ENCODE data around the gene FAM83F.
A peak's percentile ranks its signal among the peaks of the same experiment; 100 is the strongest.

The FAM83F gene

DNA sequence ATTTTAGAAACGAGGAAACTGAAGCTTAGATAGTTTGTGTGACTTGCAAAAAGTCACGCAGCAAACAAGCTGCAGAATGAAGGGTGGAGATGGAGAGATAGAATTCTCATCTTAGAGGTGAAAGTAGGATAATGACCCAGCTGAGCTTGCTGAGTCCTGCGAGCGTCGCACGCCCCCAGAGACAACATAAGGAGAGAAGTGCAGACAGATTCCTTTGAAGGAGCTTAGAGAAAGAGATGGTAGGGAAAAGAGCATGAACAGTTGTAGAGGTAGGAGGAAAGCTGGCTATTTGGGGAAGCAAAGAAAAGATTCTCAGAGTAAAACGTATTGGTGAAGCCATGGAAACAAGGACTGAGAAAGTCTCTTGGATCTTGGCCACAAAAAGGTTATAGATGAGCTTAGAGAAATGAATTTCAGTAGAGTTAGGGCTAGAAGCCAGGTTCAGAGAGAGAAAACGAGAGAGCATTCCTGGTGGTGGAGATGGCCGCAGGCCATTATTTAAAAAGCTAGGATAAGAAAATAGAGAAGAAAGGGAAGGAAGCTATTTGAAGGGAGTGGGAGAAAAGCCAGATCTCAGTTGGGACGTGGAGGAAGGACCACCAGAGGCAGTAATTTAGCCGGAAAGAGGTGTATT lies 44.8 kb downstream of the FAM83F start:
- DNase-seq: no peak

DNA sequence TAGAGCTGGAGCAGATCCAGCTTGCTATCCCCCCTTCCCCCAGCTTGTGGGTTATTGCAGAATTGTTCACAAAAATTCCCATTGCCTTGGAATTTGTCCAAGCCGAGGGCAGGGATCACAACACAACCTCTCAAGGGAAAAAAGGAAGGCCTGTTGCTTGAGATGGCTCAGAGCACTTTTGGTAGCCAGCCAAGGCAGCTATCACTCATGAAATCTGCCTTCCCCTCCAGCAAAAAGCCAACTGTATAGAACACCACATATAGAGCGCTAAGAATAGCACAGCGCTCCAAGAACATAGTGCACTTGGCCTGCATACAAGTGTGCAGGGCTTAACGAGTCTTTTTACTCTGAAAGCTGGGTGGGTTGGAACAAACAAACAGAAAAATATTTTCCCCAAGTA lies 46.2 kb downstream of the FAM83F start:
- no peak for DNase-seq

DNA sequence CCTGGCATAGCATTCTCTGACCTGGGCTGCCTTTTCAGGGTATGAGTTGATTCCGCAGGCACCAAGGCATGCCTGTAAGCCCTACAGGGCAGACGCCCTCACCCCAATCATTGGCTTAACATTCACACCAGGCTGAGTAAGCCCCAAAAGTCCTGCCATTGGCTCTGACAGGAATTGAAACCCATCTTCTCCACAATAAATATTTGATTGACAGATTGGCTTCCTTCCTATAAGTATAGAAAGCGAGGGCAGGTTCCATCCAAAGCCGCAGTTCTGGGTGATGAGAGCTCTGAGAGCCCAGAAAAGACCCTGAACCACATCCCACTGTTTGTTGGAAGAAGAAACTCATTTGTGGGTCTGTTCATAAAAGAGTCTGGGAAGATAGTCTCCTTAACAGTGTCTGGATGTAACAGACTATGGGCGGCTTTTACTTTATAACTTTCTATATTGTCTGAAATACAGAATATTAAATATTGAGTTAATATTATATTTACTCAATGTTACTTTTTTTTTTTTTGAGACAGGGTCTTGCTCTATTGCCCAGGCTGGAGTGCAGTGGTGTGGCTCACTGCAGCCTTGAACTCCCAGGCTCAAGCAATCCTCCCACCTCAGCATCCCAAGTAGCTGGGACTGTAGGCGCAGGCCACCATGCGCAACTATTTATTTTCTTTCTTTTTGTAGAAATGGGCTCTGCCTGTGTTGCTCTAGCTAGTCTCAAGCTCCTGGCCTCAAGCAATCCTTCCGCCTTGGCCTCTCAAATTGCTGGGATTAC lies 46.8 kb downstream of the FAM83F start:
- DNase-seq: no peak

DNA sequence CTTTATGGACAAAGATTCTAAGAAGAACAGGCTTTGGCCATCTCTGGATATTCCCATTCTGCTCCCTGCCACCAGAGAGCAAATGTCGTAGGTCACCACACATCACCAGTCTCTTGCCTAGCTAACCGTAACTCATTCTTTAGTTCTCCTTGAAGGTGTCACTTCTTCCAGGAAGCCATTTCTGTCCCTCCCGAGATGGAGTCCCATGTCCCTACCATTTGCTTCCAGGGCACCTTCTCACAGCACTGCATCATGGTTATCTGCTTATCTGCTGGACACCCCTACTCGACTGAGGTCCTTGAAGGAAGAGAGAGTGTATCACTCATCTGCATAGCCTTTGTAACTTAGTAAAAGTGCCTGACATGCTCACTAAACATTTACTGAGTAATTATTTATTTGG lies 47.6 kb downstream of the FAM83F start:
- DNase-seq: no peak

DNA sequence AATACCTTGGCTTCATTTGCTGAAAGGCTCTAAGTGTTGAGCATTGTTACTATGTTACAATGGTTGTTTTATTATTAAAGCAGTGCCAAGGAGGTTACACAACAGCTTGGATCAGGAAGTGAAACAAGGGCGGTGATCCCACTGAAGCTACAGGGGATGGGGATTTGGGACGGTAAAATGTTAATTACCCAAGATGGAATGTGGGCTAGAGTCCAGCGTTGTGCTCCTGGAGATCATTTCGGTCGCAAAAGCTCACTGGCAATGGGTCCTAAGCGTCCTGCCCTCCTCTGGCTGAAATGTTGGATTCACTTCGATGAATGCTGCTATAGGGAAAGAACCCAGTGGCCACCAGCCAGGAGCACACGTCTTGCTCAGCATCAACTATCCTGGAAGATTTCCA lies 48.3 kb downstream of the FAM83F start:
- DNase-seq: no peak

DNA sequence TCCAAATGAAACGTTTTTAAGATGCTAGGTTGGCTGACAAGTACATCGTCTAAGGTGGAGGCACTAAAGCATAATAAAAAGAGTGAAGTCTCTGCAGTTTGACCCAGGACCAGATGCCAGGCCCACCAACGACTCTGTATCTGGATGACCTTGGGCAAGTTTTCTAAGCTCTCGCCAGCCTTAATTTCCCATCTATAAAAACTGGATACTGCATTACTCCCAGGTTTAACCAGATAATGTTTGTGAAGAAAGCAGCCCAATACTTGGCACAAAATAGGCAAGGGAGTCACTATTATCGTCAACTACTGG lies 49.0 kb downstream of the FAM83F start:
- no peak for DNase-seq

DNA sequence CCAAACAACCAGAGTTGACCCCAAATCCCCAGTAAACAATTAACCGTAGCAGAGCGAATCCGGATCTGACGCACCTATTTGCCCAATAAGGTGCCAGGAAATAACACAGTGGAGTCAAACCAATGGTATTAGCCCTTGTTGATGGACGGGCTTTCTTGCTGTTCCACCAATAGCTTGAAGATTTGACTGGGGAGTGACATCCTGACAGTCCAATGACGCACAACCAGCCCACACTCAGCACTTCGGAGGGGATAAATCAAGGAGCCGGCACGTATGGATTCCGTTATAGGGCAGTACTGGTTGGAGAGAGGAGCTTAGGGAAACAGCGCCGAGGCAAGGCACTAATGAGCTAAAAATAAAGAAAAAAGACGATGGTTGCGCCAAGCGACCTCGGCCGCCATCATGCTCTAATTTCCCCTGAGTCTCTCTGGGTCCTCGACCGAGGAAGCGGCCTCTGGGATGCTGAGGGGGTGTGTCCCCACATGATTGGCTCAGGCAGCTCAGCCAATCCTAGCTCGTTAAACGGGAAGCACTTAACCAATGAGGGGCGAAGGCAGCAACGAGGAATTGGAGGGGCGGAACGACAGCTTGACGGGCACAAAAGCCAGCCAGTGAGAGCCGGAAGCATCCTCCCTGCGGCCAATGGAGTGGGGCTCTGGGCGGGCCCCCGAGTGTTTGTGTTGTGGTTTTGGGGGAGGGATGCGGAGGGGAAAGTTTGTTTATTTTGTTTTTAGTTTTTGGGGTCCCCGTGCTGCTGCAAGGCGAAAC lies 49.5 kb downstream of the FAM83F start:
- peak; percentile 98 for DNase-seq

DNA sequence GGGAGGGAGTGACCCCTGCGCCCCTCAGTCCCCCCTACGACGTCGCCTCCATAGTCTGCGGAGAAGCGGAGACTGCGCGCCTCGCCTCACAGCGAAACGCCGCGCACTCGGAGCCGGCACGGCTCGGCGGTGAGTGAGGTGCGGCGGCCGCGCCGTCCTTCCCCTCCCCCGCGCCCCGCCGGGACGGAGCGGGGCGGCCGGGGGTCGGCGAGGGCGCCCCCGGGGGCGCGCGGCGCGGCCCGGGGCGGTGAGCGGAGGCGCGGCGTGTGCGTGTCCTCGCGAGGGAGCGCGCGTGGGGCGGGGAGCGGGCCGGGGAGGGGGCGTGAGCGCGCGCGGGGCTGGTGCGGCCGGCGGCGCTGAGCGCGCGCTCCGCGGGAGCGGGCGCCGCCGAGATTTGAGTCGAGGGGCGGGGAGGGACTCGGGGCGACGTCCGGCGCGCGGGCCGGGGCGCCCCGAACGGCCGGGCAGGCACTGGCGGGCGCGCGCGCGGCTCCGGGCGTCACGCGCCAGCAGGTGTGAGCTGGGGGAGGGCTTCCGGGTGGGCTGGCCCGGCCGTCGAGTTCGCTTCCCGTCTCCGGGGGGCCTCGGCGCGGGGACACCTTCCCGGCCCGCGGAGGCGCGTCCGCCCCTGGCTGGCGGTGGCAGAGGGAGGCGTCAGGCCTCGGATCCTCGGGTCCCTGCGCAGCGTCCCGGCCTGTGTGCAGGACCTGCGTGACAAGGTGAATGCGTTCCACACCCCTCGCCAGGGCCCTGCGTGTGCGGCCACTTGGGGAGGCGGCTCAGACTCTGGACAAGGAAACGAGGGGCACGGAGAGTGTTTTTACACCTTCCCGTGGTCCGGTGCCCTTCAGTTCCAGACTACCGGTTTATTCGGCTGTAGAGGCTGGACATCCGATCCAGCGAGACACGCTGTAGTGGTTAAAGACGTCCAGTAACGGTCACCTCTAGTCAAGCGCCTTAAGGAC lies 50.4 kb downstream of the FAM83F start:
- peak; percentile 70 for DNase-seq

DNA sequence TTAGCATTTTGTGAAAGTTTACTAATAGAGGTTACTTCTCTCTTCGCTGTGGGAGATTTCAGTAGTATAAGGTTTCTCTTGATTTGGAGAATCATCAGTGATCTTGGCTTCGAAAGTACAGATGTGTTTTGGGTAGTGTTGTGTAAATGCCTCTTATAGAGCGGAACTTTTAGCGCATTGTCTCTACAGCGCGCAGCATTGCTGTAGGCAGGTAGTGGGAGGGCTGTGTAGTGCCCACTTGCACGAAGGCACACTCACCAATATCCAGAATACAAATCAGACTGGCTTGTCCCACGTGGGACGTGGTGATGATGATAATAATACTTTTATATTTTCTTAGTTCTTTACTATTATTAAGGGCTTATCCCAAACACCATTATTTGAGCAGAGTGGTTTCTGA lies 51.4 kb downstream of the FAM83F start:
- DNase-seq: no peak

DNA sequence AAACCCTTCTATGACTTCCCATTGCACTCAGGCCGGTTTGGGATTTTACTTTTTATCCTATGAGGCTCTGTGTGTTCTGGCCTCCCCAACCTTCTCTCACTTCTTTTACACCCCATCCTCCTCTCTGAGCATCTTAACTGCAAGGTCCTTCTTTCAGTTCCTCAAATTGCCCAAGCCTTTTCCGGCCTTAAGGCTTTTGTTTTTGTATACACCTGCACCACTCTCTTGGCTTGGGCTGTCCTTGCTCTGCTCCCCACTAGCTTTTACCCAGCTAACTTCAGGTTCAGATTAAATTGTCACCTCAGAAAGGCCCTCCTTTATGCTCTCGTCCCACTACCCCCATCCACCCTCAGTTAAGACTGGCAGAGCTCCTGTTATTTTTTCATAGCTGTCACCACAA lies 55.5 kb downstream of the FAM83F start:
- DNase-seq: no peak

DNA sequence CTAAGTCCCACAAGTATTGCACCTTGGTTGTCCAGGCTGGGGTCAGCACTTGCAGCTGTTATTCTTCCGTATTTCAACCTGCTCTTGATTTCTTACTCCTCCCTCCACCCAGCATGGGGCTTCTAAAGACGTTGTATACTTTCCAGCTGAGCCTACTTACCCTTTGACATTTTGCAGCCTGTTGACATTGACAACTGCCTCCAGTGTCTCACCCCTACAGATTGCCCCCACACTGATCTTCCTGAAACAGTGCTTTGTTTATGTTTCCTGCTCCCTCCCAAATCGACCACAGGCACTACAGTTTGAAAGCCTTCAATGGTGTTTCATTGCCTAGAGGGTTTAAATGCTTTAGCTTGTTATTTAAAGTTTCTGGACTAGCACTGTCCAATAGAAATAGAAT lies 56.6 kb downstream of the FAM83F start:
- DNase-seq: no peak

DNA sequence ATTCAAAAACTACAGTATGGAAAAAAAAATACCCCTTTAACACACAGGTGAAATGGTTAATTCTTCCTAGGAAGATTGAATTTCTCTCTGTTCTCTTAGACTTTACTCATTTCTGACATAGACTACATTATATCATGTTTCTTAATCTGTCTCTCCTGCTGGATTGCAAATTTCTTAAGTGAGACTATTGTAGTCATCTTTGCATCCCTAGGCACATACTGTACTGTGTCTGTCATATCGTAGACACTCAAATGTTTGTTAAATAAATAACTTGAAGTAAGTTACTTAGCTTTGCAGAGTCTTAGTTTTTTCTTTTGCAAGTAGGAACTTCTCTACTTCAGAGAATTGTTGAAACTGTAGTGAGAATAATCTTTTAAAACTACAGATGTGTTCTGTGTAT lies 58.7 kb downstream of the FAM83F start:
- no peak for DNase-seq

DNA sequence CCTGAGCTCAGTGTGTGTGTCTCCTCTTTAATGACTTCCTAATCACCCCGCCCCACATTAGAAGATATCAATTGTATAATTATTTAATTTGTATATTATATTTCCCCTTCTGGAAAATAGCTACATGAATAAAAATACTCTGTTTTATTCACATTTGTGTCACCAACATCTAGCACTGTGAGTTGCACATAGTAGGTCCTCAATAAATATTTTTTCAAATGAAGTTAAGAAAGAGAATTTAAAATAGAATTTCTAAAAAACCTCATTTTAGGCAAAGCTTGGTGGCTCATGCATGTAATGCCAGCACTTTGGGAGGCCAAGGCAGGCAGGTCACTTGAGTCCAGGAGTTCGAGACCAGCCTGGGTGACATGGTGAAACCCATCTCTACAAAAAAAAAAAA lies 59.7 kb downstream of the FAM83F start:
- no peak for DNase-seq

DNA sequence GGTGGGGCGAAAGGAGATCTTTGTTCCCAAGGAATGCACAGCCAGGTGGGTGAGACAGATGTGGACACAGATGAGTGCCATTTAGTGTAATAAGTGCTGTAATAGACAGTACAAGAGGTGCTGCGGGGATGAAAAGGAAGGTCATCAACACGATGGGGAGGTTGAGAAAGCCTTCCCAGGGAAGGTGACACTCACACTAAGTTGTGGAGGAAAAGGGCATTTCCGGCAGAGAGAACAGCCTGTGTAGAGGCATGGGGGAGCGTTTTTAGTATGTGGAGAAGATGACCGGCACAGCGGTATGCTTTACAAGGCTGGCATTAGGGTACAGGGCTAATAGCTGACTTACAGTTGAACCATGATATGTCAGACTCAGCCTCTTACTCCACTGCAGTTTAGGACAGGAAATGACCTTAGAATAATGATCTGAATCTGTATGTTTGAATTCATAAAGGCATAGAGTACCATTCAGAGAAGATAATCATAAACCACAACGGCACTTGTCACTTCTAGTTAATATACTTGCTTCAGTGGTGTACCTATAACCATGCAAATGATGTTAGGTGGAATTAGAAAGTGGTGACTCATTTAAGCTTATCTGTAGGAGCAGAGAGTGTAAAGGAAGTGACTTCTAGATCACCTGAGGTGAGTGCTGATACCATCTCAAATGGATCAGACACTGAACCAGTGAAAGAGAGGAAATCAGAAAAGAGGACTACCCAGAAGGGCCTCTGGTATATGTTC lies 60.6 kb downstream of the FAM83F start:
- DNase-seq: no peak

DNA sequence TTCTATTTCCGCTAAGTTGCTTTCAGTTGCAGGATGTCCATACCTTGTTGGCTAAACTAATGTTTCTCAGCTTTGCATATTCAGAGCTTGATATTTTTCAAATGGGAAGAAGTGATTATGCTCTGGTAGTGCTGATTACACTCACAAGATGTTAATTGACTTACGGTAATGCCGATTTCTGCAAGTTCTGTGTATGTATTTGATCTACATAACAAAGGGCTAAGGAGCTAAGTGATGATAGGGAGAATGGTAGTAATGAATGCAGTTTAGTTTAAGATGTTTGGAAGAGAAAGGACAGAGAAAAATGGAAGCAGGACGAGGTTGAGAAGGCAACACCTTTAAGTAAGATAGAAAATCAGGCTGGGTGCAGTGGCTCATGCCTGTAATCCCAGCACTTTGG lies 61.4 kb downstream of the FAM83F start:
- no peak for DNase-seq

DNA sequence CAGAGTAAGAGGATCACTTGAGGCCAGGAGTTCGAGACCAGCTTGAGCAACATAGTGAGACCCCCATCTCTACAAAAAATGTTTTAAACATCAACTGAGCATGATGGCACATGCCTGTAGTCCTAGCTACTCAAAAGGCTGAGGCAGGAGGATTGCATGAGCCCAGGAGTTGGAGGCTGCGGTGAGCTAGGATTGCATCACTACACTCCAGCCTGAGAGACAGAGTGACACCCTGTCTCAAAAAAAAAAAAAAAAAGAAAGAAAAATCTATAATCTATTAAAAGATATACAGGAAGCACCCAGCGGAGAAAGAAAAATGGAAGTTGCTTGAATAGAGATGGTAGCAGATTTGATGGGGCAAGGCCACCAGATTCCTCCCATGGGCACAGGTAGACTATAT lies 61.8 kb downstream of the FAM83F start:
- no peak for DNase-seq

DNA sequence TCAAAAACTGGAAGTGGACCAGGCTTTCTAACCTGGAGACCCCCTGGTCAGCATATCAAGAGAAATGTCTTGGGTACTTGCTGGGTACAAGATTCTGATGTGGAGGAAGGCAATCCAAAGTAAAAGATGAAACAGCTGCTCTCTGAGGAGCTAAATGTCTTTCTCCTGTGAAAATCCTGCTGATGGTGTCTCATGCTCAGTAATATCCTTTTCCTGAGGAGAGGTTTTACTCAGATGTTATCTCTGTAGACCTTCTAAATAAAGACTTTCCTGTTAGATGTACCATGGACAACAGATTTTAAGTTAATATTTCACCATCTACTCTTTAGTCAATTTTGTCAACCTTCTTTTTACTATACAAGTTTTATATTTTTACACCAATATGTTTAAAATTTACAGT lies 62.9 kb downstream of the FAM83F start:
- DNase-seq: no peak

DNA sequence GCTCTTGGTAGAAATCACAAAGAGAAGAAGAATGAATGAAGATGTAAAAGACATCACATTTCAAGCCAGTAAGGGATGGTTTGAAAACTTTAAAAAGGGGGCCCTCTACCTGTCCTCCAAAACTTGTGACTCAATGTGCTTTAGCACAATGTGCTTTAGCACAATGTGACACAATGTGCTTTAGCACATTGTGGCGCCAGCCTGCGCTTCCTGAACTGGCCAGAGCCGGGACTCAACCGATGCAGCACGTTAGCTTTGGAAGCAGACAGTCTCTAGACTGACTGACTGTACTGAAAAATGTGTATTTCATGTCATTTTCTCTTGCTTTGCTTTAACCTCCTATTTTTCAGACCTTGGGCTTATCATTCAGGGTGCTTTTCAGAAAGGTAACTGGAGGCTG lies 63.5 kb downstream of the FAM83F start:
- no peak for DNase-seq

DNA sequence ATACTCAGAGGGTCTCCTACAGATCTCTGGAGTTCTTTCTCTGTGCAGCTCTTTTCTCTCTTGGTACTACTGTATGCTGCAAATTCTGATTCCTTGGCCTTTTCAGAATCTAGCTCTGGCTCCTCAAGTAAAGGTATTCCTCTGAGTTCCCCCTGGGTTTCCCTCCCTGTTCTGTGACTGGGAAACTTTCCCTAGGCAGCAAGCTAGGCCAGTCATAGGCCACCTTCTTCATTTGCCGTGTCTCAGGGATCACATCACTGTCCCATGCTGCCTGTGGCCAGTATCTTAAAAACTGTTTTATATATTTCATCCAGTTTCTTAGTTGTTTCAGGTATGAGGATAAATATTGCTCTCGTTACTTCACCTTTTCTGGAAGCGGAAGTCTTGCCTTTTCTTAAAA lies 71.2 kb downstream of the FAM83F start:
- no peak for DNase-seq

DNA sequence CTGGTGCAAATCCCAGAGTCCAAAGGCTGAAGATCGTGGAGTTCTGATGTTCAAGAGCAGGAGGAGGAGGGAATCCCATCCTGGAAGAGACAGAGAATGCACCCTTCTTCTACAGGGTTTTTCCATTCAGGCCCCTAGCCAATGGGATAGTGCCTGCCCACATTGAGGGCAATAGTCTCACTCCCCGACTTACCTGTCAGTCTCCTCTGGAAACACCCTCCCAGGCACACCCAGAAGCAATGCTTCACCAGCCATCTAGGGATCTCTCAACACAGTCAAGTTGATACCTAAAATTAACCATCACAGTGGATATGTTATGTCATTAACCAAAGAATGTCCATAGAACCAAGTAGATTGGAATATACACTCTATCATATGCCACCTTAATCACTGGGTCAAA lies 72.9 kb downstream of the FAM83F start:
- no peak for DNase-seq

DNA sequence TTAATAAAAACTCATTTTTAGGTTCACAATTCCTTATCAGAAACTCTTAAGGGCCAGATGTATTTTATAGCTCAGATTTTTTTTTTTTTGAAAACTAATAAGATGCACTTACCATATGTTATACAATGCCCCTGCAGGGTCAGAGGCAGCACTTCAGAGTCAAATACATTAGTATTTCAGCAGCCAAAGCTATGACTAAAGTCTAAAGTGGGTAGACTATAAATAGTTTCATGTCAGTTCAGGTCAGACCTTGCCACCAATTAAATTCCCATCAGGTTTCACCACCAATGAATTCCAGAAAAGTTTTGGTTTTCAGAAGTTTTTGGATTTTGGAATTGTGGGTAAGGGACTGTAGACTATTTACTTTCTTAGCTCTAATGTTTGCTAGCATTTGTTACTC lies 75.9 kb downstream of the FAM83F start:
- DNase-seq: no peak

DNA sequence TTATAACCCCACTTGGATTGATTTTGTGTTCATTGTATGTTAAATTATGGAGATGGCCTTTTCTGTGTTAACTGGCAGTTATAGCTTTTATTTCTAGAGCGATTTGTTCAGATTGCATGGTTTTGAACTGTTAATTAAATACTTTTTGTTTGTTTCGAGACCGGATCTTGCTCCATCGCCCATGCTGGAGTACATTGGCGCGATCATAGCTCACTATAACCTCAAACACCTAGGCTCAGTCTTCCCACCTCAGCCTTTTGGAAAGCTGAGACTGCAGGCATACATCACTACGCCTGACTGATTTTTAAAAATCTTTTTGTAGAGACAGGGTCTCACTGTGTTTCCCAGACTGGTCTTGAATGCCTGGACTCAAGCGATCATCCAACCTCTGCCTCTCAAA lies 77.0 kb downstream of the FAM83F start:
- DNase-seq: no peak
